DMS153 treated with DMSO at 0.1 percent for 48 hours (cell line): Measurements from ENCODE around the gene DIPK1B.
A peak's percentile ranks its signal among the peaks of the same experiment; 100 is the strongest.

ENCODE experiments used
- DNase-seq: peaks from one replicate; lab custom pipeline; 2025; ENCODE audit not compliant: unreplicated experiment; lab: John Stamatoyannopoulos, UW

Gene DIPK1B

GRCh38 chr9:136718345-136719194 lies 6.2 kb downstream of the DIPK1B start:
- DNase-seq: no peak

GRCh38 chr9:136719195-136719880 lies 7.0 kb downstream of the DIPK1B start:
- DNase-seq: no peak

GRCh38 chr9:136720251-136720897 lies 8.0 kb downstream of the DIPK1B start:
- DNase-seq: no peak

GRCh38 chr9:136720898-136721338 lies 8.5 kb downstream of the DIPK1B start:
- DNase-seq: no peak

- no peak for DNase-seq
These were observed 9.1 kb downstream of the DIPK1B start for GRCh38 chr9:136721339-136722092.

- no peak for DNase-seq
These were observed 10.0 kb downstream of the DIPK1B start for GRCh38 chr9:136722093-136722968.

GRCh38 chr9:136722969-136723356 lies 10.6 kb downstream of the DIPK1B start:
- no peak for DNase-seq

GRCh38 chr9:136723362-136723976 lies 11.1 kb downstream of the DIPK1B start:
- DNase-seq: no peak

GRCh38 chr9:136723989-136724388 lies 11.6 kb downstream of the DIPK1B start:
- no peak for DNase-seq

- no peak for DNase-seq
These were observed 12.4 kb downstream of the DIPK1B start for GRCh38 chr9:136724772-136725171.

- DNase-seq: no peak
These were observed 13.2 kb downstream of the DIPK1B start for GRCh38 chr9:136725612-136726011.

GRCh38 chr9:136726118-136726517 lies 13.7 kb downstream of the DIPK1B start:
- DNase-seq: no peak

GRCh38 chr9:136726631-136727191 lies 14.3 kb downstream of the DIPK1B start:
- DNase-seq: no peak

GRCh38 chr9:136728080-136728547 lies 15.7 kb downstream of the DIPK1B start:
- DNase-seq: peak; percentile 75

- DNase-seq: no peak
These were observed 16.3 kb downstream of the DIPK1B start for GRCh38 chr9:136728548-136729123.

GRCh38 chr9:136729144-136729543 lies 16.8 kb downstream of the DIPK1B start:
- no peak for DNase-seq

- DNase-seq: no peak
These were observed 17.6 kb downstream of the DIPK1B start for GRCh38 chr9:136729926-136730325.

- DNase-seq: no peak
These were observed 20.2 kb downstream of the DIPK1B start for GRCh38 chr9:136732444-136733178.
